ENCODE results near the gene TMEM53.

DNA sequence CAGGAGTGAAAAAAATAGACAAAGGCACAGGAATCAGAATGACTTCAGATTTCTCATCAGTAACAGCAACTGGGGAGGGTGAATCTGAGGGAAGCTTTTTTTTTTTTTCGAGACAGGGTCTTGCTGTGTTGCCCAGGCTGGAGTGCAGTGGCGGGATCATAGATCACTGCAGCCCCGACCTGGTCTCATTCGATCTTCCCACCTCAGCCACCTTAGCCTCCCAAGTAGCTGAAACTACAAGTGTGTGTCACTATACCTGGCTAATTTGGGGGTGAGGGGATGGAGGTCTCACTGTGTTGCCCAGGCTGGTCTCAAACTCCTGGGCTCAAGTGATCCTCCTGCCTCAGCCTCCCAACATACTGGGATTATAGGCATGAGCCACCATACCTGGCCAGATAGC is 10.9 kb upstream of the TMEM53 start:
- TF ChIP-seq, protein P1, sequence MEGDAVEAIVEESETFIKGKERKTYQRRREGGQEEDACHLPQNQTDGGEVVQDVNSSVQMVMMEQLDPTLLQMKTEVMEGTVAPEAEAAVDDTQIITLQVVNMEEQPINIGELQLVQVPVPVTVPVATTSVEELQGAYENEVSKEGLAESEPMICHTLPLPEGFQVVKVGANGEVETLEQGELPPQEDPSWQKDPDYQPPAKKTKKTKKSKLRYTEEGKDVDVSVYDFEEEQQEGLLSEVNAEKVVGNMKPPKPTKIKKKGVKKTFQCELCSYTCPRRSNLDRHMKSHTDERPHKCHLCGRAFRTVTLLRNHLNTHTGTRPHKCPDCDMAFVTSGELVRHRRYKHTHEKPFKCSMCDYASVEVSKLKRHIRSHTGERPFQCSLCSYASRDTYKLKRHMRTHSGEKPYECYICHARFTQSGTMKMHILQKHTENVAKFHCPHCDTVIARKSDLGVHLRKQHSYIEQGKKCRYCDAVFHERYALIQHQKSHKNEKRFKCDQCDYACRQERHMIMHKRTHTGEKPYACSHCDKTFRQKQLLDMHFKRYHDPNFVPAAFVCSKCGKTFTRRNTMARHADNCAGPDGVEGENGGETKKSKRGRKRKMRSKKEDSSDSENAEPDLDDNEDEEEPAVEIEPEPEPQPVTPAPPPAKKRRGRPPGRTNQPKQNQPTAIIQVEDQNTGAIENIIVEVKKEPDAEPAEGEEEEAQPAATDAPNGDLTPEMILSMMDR (IDR thresholded peaks at IDR 0.05; ENCODE audit: insufficient read depth, low read length, poor library complexity, severe bottlenecking) = no peak
- TF ChIP-seq EZH2phosphoT487 (conservative IDR thresholded peaks at IDR 0.05; ENCODE audit: low read length) = no peak

All from SU-DHL-6 (cell line).